Natural killer cell treated with Interleukin-12 subunit alpha and Interleukin-12 subunit beta and Interleukin-15 and Interleukin-18, amount 100 ng/mL, for 72 hours (primary cell): ENCODE results near the gene NLN. TPM values are rescaled to one million over a fixed set of nuclear protein-coding genes. Genes with fewer than 3 reads are reported as not detected.

Experiments
- ATAC-seq, 2 donors: fragments of 150-1000 bp; cut with Tn5 transposase in 1 of 2; sonication (Bioruptor Pico), chemical (Tn5 transposase) in 1 of 2; 2 replicates each; pipeline ENCODE4 v1.10.0; 2021
- DNase-seq: peaks from one replicate; pipeline ENCODE4 v3.0.0; 2022; ENCODE audit warnings: low spot score
- H3K27ac Mint-ChIP-seq, 2 donors: 1 replicate in 1 of 2; 2 replicates in 1 of 2; pipeline ENCODE4 v1.8.0; 2022; ENCODE audit warnings: mixed read lengths in 2 of 2, mild to moderate bottlenecking in 1 of 2, moderate library complexity in 1 of 2
- H3K27me3 Mint-ChIP-seq, 2 donors: 1 replicate in 1 of 2; 2 replicates in 1 of 2; pipeline ENCODE4 v1.8.0; 2022; ENCODE audit warnings: mixed read lengths in 2 of 2
- H3K36me3 Mint-ChIP-seq: one replicate; pipeline ENCODE4 v1.8.0; 2022; ENCODE audit warnings: mixed read lengths
- H3K4me1 Mint-ChIP-seq, 2 donors: 1 replicate in 1 of 2; 2 replicates in 1 of 2; pipeline ENCODE4 v1.8.0; 2022; ENCODE audit warnings: low read depth in 2 of 2, mixed read lengths in 2 of 2, mild to moderate bottlenecking in 1 of 2
- H3K4me3 Mint-ChIP-seq: one replicate; pipeline ENCODE4 v1.8.0; 2022; ENCODE audit warnings: mixed read lengths
- H3K9me3 Mint-ChIP-seq: 2 replicates; pipeline ENCODE4 v1.8.0; 2022; ENCODE audit warnings: mixed read lengths
- total RNA-seq, 2 donors: library from RNA; stranded (reverse); gene quantifications; one replicate each; pipeline ENCODE4 v1.2.3, GENCODE V29; 2022

Gene NLN
- total RNA-seq, 2 donors from 2014 or later: 8.7 to 39.4 TPM

- Mint-ChIP-seq H3K27me3 (no peaks in the 10 kb centered on the region), H3K27ac (no peak overlapping the region), H3K36me3 (no peaks in the 10 kb centered on the region), H3K4me3 (no peak overlapping the region), H3K4me1 (no peaks in the 10 kb centered on the region), H3K9me3 (no peaks in the 10 kb centered on the region)
- DNase-seq: no peak
- no peak for ATAC-seq
These were observed 90.6 kb downstream of the NLN start for GRCh38 chr5:65812648-65813047.

DNA sequence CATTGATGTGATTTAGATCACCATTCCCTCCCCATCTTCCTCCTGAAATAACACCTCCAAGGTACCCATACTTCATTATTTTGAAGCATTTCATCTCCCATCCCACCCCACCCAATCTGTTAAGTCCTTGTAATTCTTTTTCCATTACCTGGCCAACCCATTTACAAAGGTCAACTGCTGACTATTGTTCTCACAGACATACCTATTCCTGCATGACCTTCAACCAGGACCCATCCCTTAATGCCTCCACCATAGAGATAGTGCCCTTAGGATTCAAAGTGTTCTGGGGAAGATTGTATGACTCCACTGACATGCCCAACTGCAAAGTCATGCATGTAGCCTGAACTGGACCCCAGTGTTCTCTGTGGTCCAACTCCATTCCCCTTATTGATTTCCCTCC, 91.2 kb downstream of the NLN start:
- Mint-ChIP-seq H3K4me1 (no peaks in the 10 kb centered on the region), H3K4me3 (no peak overlapping the region), H3K36me3 (no peaks in the 10 kb centered on the region), H3K9me3 (no peaks in the 10 kb centered on the region), H3K27me3 (no peaks in the 10 kb centered on the region), H3K27ac (no peak overlapping the region)
- DNase-seq (no peak), ATAC-seq (no peak)

DNA sequence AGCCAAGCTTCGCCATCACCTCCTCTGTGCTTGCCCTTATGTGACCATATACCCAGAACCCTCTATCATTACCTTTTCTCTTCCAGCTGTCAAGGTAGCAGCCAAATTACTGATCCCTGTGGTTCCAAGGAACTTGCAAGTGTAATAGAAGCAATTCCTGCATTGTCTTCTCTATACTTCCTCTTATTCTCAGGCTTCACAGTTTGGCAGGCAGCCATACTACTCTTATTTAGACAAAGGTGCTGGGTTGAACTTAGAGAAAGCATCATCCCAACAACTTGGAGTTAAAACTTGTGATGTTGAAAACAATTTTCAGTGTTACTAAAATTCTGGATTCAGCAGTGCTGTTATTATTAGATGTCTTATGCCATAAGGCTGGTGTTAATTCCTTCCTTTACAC, 93.2 kb downstream of the NLN start:
- H3K4me1 Mint-ChIP-seq: peaks cover 0 to 5% of the 10 kb centered on the region in 2 donors
- H3K27ac Mint-ChIP-seq: no peak overlapping the region
- H3K4me3 Mint-ChIP-seq: no peak overlapping the region

GRCh38 chr5:65816729-65817128, 94.7 kb downstream of the NLN start:
- ATAC-seq: no peak
- Mint-ChIP-seq H3K36me3 (no peaks in the 10 kb centered on the region), H3K4me3 (no peak overlapping the region), H3K27ac (no peak overlapping the region), H3K4me1 (peaks cover 0 to 5% of the 10 kb centered on the region in 2 donors), H3K27me3 (no peaks in the 10 kb centered on the region), H3K9me3 (no peaks in the 10 kb centered on the region)
- no peak for DNase-seq

More for the DNA sequence above, 93.2 kb downstream of the NLN start:
- H3K27me3 Mint-ChIP-seq: no peaks in the 10 kb centered on the region
- no peaks in the 10 kb centered on the region for H3K9me3 Mint-ChIP-seq
- DNase-seq (no peak), ATAC-seq (no peak)
- H3K36me3 Mint-ChIP-seq: no peaks in the 10 kb centered on the region

- Mint-ChIP-seq H3K4me3 (no peak overlapping the region), H3K9me3 (no peaks in the 10 kb centered on the region), H3K4me1 (peaks cover 0 to 5% of the 10 kb centered on the region in 2 donors), H3K27me3 (no peaks in the 10 kb centered on the region), H3K27ac (no peak overlapping the region), H3K36me3 (no peaks in the 10 kb centered on the region)
- ATAC-seq (no peak), DNase-seq (no peak)
These were observed 95.9 kb downstream of the NLN start for GRCh38 chr5:65817931-65818330.

- Mint-ChIP-seq H3K27me3 (no peaks in the 10 kb centered on the region), H3K36me3 (no peaks in the 10 kb centered on the region), H3K4me3 (no peak overlapping the region), H3K4me1 (peaks cover 0 to 5% of the 10 kb centered on the region in 2 donors), H3K9me3 (no peaks in the 10 kb centered on the region), H3K27ac (no peak overlapping the region)
- ATAC-seq (no peak), DNase-seq (no peak)
These were observed 96.6 kb downstream of the NLN start for GRCh38 chr5:65818592-65818991.

DNA sequence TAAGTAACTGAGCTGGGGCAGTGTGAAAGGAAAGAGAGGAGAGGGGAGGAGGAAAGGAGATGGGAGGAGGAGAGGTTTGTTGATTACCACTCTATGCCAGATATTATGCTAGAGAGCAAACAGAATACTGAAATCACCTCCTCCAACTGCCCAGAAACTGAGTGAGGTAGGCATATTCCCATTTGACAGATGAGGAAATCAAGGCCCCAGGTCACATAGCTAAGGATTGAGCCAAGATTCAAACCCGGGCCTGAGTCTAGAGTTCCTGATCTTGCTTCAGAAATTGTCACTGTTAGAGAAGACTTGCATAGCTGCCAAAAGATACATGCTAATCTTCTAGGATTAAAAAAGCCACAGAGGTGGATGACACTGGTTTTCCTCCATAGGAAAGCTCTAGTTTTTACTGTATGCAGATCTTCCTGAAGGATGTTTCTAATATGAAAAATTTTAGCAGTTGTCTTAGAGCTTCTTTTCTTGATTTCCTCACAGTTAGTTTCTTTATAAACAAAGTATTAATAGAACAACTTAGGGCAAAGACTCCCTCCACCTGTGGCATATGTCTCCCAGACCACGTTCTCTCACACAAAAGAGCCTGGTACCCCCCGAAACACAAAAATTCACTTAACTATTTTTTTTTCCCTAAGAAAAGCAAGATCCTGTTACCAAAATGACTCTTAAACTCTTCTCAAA, 97.4 kb downstream of the NLN start:
- Mint-ChIP-seq H3K27ac (no peak overlapping the region), H3K4me1 (peaks cover 0 to 5% of the 10 kb centered on the region in 2 donors), H3K4me3 (no peak overlapping the region), H3K27me3 (peaks cover 0 to 1% of the 10 kb centered on the region in 2 donors), H3K36me3 (no peaks in the 10 kb centered on the region), H3K9me3 (no peaks in the 10 kb centered on the region)
- no peak for DNase-seq
- no peak for ATAC-seq

GRCh38 chr5:65819905-65820240, 97.9 kb downstream of the NLN start:
- peaks cover 0 to 5% of the 10 kb centered on the region in 2 donors for H3K4me1 Mint-ChIP-seq
- no peak for DNase-seq
- H3K4me3 Mint-ChIP-seq: no peak overlapping the region
- no peaks in the 10 kb centered on the region for H3K36me3 Mint-ChIP-seq
- no peaks in the 10 kb centered on the region for H3K9me3 Mint-ChIP-seq
- H3K27ac Mint-ChIP-seq: no peak overlapping the region
- no peak for ATAC-seq
- peaks cover 0 to 3% of the 10 kb centered on the region in 2 donors for H3K27me3 Mint-ChIP-seq

DNA sequence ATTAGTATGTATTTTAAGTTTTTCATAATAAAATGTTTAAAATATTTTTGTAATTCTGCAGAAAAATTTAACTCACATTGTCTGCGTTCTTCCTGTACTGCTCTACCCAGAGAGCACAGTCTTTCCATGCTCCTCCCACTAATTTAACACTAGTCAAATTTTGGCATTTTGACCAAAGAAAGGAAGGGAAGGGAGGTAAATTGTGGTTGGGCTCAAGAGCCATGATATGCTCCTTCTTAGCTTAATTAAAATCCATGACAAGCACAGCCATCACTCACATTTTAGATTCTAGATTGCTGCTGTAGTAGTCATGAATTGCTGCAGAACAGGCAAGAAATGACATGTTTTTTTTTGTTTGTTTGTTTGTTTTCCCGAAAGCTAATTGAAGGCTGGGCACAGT, 98.4 kb downstream of the NLN start:
- no peak overlapping the region for H3K27ac Mint-ChIP-seq
- no peaks in the 10 kb centered on the region for H3K9me3 Mint-ChIP-seq
- H3K4me3 Mint-ChIP-seq: no peak overlapping the region
- no peaks in the 10 kb centered on the region for H3K36me3 Mint-ChIP-seq
- ATAC-seq: no peak
- peaks cover 0 to 3% of the 10 kb centered on the region in 2 donors for H3K27me3 Mint-ChIP-seq
- H3K4me1 Mint-ChIP-seq: peaks cover under 1 to 7% of the 10 kb centered on the region in 2 donors
- no peak for DNase-seq

DNA sequence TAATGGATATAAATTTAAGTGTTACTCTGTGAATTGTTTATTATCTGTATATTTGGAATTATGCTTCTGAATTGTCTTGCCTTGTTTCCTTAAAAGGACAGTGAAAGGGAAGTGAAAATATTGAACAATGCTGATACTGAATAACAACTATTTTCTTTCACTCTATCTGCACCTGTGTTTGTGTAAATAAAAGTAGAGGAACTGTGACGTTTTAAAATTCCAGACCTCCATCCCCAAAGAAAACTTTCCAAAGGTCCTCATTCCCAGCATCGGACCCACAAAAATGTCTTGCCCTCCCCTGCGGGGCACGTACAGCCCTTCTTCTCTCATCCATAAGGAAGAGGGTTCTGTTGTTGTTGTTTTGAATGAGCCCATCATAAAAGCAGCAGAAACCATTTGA, 100.0 kb downstream of the NLN start:
- no peak for ATAC-seq
- H3K4me1 Mint-ChIP-seq: peaks cover 11 to 18% of the 10 kb centered on the region in 2 donors
- H3K4me3 Mint-ChIP-seq: no peak overlapping the region
- peaks cover 0 to 3% of the 10 kb centered on the region in 2 donors for H3K27me3 Mint-ChIP-seq
- no peaks in the 10 kb centered on the region for H3K9me3 Mint-ChIP-seq
- no peaks in the 10 kb centered on the region for H3K36me3 Mint-ChIP-seq
- no peak overlapping the region for H3K27ac Mint-ChIP-seq
- no peak for DNase-seq

DNA sequence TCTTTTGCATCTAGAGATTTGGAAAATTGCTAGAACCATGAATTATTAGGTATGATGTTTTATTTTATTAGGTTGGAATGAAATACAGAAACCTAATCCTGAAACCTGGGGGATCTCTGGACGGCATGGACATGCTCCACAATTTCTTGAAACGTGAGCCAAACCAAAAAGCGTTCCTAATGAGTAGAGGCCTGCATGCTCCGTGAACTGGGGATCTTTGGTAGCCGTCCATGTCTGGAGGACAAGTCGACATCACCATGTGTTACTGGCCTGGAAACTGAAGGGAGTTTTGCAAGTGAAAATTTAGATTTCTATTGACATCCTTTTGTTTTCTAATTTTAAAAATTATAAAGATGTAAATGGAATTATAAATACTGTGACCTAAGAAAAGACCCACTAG, 100.7 kb downstream of the NLN start:
- H3K27ac Mint-ChIP-seq: no peak overlapping the region
- peaks cover 11 to 18% of the 10 kb centered on the region in 2 donors for H3K4me1 Mint-ChIP-seq
- no peak for ATAC-seq
- H3K9me3 Mint-ChIP-seq: no peaks in the 10 kb centered on the region
- H3K36me3 Mint-ChIP-seq: no peaks in the 10 kb centered on the region
- no peak for DNase-seq
- no peak overlapping the region for H3K4me3 Mint-ChIP-seq
- peaks cover under 1 to 3% of the 10 kb centered on the region in 2 donors for H3K27me3 Mint-ChIP-seq

- Mint-ChIP-seq H3K4me1 (peaks cover 11 to 18% of the 10 kb centered on the region in 2 donors), H3K27ac (no peak overlapping the region), H3K9me3 (no peaks in the 10 kb centered on the region), H3K4me3 (no peak overlapping the region), H3K36me3 (no peaks in the 10 kb centered on the region), H3K27me3 (peaks cover 6% of the 10 kb centered on the region in 2 donors)
- DNase-seq (no peak), ATAC-seq (no peak)
These were observed 101.2 kb downstream of the NLN start for GRCh38 chr5:65823204-65823603.

DNA sequence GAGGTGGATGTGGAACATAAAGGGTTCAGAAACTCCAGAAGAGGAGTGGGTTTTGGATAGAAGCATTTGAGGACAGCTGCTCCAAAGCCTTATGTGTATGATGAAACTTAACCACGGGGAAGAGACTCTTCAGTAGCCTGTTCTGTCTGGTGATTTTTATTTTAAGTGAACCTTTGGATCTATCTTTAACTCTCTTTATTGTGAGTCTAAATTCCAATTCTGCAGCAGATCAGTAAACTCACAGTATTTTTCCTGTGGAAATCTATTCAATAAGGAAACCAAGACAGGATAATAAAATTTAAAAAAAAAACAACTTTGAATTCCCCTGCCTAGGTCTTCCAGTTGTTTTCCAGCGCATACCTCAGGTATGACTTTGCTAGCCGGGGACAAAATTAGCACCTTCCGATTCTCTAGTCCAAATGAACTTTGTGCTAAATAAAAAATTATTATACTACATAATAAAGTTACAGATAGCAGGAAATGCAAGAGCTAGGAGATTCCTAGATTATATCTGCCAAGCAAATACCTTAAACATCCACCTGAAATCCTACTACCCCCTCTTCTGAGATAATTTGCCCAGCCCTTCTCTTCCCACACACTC, 101.9 kb downstream of the NLN start:
- no peaks in the 10 kb centered on the region for H3K9me3 Mint-ChIP-seq
- DNase-seq: no peak
- H3K4me3 Mint-ChIP-seq: no peak overlapping the region
- peaks cover 8% of the 10 kb centered on the region in 2 donors for H3K27me3 Mint-ChIP-seq
- ATAC-seq: no peak
- no peaks in the 10 kb centered on the region for H3K36me3 Mint-ChIP-seq
- H3K4me1 Mint-ChIP-seq: peaks cover 11 to 18% of the 10 kb centered on the region in 2 donors
- no peak overlapping the region for H3K27ac Mint-ChIP-seq

DNA sequence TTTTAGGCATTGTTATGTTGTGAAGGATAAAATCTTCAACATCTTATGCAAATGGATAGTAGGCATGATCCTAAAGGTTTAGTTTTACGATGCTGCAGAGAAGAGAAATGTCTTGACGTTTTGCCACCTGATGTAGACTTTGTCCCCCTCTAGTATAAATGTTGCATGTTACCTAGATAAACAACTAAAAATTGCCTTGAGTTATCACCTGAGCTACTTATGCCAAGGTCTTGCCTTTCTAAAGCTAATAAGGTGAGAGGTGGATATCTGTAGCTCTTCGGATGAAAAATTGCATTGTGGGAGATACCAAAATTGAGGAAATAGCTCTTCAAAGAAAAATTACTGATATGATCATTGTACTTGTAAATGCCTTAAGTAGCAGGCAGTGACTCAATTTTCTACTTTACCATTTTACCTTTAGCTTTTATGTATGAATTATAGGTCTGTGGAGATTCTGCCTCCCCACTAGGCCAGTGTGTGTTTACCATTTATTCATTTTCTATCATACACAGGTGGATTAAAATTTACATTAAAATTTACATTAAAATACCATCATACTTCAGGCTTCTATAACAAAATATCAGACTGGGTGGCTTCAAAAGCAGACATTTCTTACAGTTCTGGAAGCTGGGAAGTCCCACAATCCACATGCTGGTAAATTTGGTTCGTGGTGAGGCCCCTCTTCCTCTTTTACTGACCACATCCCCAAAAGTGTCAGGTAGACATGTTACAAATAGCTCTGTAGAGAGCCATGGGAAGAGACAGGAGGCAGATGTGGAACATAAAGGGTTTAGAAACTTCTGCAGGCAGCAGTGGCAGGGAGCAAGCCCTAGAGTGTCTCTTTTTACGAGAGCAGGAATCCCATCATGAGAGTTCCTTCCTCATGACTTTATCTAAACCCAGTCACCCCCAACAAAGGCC, 103.7 kb downstream of the NLN start:
- Mint-ChIP-seq H3K27me3 (peaks cover 8% of the 10 kb centered on the region in 2 donors), H3K27ac (no peak overlapping the region), H3K4me1 (peaks cover 11 to 12% of the 10 kb centered on the region in 2 donors), H3K9me3 (no peaks in the 10 kb centered on the region), H3K36me3 (no peaks in the 10 kb centered on the region), H3K4me3 (no peak overlapping the region)
- DNase-seq (no peak), ATAC-seq (no peak)
